ENCODE measurements around the gene CEPT1. TPM values are rescaled to one million over a fixed set of nuclear protein-coding genes. Genes with fewer than 3 reads are reported as not detected.

Gene CEPT1
- total RNA-seq, 1 experiment from 2014 or later = 29.3 TPM

- TF ChIP-seq AFF4 (CRISPR knock-in tag; IDR thresholded peaks at IDR 0.05; ENCODE audit: borderline replicate concordance) (no peak), TP53 (CRISPR knock-in tag; IDR thresholded peaks at IDR 0.05) (no peak)
Measured at GRCh38 chr1:111184663-111185062, 44.6 kb downstream of the CEPT1 start (continued).

- DNase-seq (ENCODE audit: low spot score) (no peak), ATAC-seq (no peak)
- Mint-ChIP-seq H3K36me3 (peaks cover 13% of the 10 kb centered on the region), H3K27ac (no peak overlapping the region), H3K9me3 (no peaks in the 10 kb centered on the region), H3K4me3 (no peak overlapping the region), H3K27me3 (ENCODE audit: low read depth) (no peaks in the 10 kb centered on the region; the same call in 1 of the 2 replicates), H3K4me1 (peaks cover 12% of the 10 kb centered on the region)
- CTCF ChIA-PET = no interaction called here
- POLR2A ChIA-PET = no interaction called here
- TF ChIP-seq HMGA2 (CRISPR knock-in tag; IDR thresholded peaks at IDR 0.05) = no peak
- TF ChIP-seq ZNF671 (CRISPR knock-in tag; IDR thresholded peaks at IDR 0.05) = no peak
- no peak for TF ChIP-seq ETV6 (CRISPR knock-in tag; IDR thresholded peaks at IDR 0.05)
- TF ChIP-seq SP1 (CRISPR knock-in tag; conservative IDR thresholded peaks at IDR 0.05) = no peak
- no peak for TF ChIP-seq NR1H2 (CRISPR knock-in tag; IDR thresholded peaks at IDR 0.05)
- TF ChIP-seq ZNF232 (CRISPR knock-in tag; IDR thresholded peaks at IDR 0.05) = no peak
- no peak for TF ChIP-seq E2F1 (CRISPR knock-in tag; IDR thresholded peaks at IDR 0.05)
- TF ChIP-seq NR3C1 (CRISPR knock-in tag; conservative IDR thresholded peaks at IDR 0.05; ENCODE audit: low read depth) = no peak
- no peak for TF ChIP-seq E2F4 (CRISPR knock-in tag; IDR thresholded peaks at IDR 0.05; ENCODE audit: borderline replicate concordance, low read depth)
- TF ChIP-seq CREB1 (CRISPR knock-in tag; IDR thresholded peaks at IDR 0.05) = no peak
- TF ChIP-seq ZMAT4 (CRISPR knock-in tag; IDR thresholded peaks at IDR 0.05) = no peak
- TF ChIP-seq OVOL2 (CRISPR knock-in tag; IDR thresholded peaks at IDR 0.05; ENCODE audit: borderline replicate concordance) = no peak
- no peak for TF ChIP-seq ZBTB43 (CRISPR knock-in tag; IDR thresholded peaks at IDR 0.05)
- TF ChIP-seq HMGXB4 (CRISPR knock-in tag; IDR thresholded peaks at IDR 0.05) = no peak
- no peak for TF ChIP-seq SOX15 (CRISPR knock-in tag; IDR thresholded peaks at IDR 0.05)
- TF ChIP-seq RELA (CRISPR knock-in tag; IDR thresholded peaks at IDR 0.05; ENCODE audit: borderline replicate concordance) = no peak
- TF ChIP-seq NFYB (CRISPR knock-in tag; conservative IDR thresholded peaks at IDR 0.05; ENCODE audit: low read depth) = no peak
Measured at GRCh38 chr1:111190931-111191451, 51.0 kb downstream of the CEPT1 start.
